ENCODE data around the gene PLPPR5.
"Not testable (repeated sequence)": the region's sequence is repeated elsewhere in the genome, so short reads cannot be mapped to it uniquely, and the experiment has no call there.

The PLPPR5 gene

DNA sequence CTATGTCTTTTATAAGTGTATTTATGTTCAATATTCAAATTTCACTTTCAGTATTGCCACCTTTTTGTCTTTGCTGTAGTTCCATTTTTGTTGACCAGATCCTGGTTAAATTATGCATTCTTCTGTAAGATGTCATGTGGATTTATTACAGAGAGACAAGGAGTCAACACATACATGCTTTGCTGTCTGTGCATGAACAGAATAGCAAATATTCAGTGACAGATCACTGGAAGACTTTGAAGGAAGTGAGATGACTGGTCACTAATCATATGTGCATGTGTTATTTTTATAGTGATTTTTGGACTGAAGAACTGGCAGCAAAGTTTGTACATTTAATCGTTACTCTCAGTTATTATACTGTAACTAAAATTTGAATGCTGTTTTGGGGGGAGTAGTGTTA lies 117.2 kb downstream of the PLPPR5 start:
- Histone ChIP-seq H3K4me3 (ENCODE audit: low read length) (no peak overlapping the region), H3K4me1 (ENCODE audit: insufficient read depth, low read length) (no peaks in the 10 kb centered on the region), H3K27me3 (ENCODE audit: insufficient read depth, low read length) (no peaks in the 10 kb centered on the region), H3K9me3 (ENCODE audit: insufficient read depth, low read depth, low read length) (0 out of 2 replicates have a peak, but pooled peaks cover 3% of the 10 kb centered on the region), H3K27ac (ENCODE audit: low read depth, low read length) (no peak overlapping the region), H3K36me3 (ENCODE audit: insufficient read depth, low read length) (no peaks in the 10 kb centered on the region), H3K9ac (ENCODE audit: low read depth, low read length) (no peak overlapping the region)
- WGBS: no CpG with 5 or more reads among the region's 1 CpG

DNA sequence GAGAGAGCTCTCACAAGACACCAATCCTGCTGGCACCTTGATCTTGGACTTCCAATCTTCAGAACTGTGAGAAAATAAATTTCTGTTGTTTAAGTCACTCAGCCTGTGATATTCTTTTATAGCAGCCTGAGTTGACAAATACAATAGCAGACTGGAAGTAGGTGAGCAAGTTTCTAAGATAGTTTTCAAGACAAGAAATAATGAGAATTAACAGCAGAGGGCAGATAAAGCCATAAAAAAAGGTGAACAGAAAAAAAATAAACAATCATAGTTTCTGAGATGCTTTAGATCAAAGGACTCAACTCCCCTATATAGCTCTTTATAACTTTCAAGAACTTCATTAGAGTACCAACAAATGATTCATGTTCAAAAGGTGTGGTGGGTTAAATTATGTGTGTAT lies 119.8 kb downstream of the PLPPR5 start:
- no peaks in the 10 kb centered on the region for H3K27me3 ChIP-seq (ENCODE audit: insufficient read depth, low read length)
- H3K9me3 ChIP-seq (ENCODE audit: insufficient read depth, low read depth, low read length): peaks cover 17% of the 10 kb centered on the region
- H3K4me1 ChIP-seq (ENCODE audit: insufficient read depth, low read length): no peaks in the 10 kb centered on the region
- H3K4me3 ChIP-seq (ENCODE audit: low read length): no peak overlapping the region
- no peak overlapping the region for H3K9ac ChIP-seq (ENCODE audit: low read depth, low read length)
- H3K36me3 ChIP-seq (ENCODE audit: insufficient read depth, low read length): no peaks in the 10 kb centered on the region
- H3K27ac ChIP-seq (ENCODE audit: low read depth, low read length): no peak overlapping the region

DNA sequence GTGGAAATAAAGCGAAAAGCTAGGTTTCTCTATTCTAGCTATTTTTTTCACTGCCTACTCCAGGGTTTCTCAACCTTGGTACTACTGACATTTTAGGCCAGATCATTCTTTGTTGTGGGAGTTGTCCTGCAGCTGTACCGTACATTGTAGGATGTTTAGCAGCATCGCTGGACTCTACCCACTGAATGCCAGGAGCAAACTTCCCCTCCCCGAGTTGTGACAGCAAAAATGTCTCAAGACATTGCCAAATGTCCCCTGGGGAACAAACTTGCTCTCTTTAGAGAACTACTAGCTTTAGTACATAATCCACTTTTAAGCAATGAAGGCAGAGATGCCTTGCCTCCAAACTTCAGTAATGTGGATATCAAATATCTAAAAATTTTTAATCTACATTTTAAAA lies 122.8 kb downstream of the PLPPR5 start:
- no peaks in the 10 kb centered on the region for H3K36me3 ChIP-seq (ENCODE audit: insufficient read depth, low read length)
- H3K9ac ChIP-seq (ENCODE audit: low read depth, low read length): no peak overlapping the region
- H3K4me1 ChIP-seq (ENCODE audit: insufficient read depth, low read length): no peaks in the 10 kb centered on the region
- no peaks in the 10 kb centered on the region for H3K27me3 ChIP-seq (ENCODE audit: insufficient read depth, low read length)
- H3K9me3 ChIP-seq (ENCODE audit: insufficient read depth, low read depth, low read length): peaks cover 17% of the 10 kb centered on the region
- no peak overlapping the region for H3K27ac ChIP-seq (ENCODE audit: low read depth, low read length)
- H3K4me3 ChIP-seq (ENCODE audit: low read length): no peak overlapping the region
- WGBS: 99% methylated on average over 4 of the region's 4 CpGs

DNA sequence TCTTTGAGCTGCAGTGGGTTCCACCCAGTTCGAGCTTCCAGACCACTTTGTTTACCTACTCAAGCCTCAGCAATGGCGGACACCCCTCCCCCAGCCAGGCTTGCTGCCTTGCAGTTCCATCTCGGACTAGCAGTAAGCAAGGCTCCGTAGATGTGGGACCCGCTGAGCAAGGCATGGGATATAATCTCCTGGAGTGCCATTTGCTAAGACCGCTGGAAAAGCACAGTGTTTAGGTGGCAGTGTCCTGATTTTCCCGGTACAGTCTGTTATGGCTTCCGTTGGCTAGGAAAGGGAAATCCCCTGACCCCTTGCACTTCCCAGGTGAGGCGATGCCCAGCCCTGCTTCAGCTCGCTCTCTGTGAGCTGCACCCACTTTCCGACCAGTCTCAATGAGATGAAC lies 123.4 kb downstream of the PLPPR5 start:
- not testable (repeated sequence) for H3K4me1 ChIP-seq (ENCODE audit: insufficient read depth, low read length); H3K4me3 ChIP-seq (ENCODE audit: low read length); H3K9ac ChIP-seq (ENCODE audit: low read depth, low read length); H3K36me3 ChIP-seq (ENCODE audit: insufficient read depth, low read length); H3K27me3 ChIP-seq (ENCODE audit: insufficient read depth, low read length); H3K27ac ChIP-seq (ENCODE audit: low read depth, low read length)
- peaks cover 17% of the 10 kb centered on the region for H3K9me3 ChIP-seq (ENCODE audit: insufficient read depth, low read depth, low read length)
- 96% methylated on average over 11 of the region's 11 CpGs for WGBS

DNA sequence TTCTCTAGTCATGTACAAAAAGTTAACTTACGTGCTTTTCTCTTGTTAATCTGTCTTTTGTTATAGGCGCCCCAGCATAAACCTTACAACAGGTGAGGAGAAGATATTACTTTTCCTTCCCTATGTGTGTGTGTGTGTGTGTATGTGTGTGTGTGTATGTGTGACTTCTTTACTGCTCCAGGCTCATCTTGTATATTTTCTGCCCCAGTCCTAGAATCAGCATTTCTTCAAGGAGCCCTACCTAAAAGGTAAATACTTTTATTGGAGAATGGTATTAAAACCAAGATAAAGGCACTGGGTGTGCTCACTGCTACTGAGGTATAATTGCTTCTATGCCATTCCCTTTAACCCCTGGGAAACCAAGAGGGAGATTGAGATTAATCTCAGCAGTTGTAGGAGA lies 129.8 kb downstream of the PLPPR5 start:
- Histone ChIP-seq H3K4me3 (ENCODE audit: low read length) (no peak overlapping the region), H3K36me3 (ENCODE audit: insufficient read depth, low read length) (no peaks in the 10 kb centered on the region), H3K9me3 (ENCODE audit: insufficient read depth, low read depth, low read length) (no peaks in the 10 kb centered on the region), H3K27ac (ENCODE audit: low read depth, low read length) (no peak overlapping the region), H3K27me3 (ENCODE audit: insufficient read depth, low read length) (no peaks in the 10 kb centered on the region), H3K9ac (ENCODE audit: low read depth, low read length) (no peak overlapping the region), H3K4me1 (ENCODE audit: insufficient read depth, low read length) (peaks cover 5% of the 10 kb centered on the region; the same call in 1 of the 2 replicates)
- WGBS: 100% methylated on average over 1 of the region's 2 CpGs

DNA sequence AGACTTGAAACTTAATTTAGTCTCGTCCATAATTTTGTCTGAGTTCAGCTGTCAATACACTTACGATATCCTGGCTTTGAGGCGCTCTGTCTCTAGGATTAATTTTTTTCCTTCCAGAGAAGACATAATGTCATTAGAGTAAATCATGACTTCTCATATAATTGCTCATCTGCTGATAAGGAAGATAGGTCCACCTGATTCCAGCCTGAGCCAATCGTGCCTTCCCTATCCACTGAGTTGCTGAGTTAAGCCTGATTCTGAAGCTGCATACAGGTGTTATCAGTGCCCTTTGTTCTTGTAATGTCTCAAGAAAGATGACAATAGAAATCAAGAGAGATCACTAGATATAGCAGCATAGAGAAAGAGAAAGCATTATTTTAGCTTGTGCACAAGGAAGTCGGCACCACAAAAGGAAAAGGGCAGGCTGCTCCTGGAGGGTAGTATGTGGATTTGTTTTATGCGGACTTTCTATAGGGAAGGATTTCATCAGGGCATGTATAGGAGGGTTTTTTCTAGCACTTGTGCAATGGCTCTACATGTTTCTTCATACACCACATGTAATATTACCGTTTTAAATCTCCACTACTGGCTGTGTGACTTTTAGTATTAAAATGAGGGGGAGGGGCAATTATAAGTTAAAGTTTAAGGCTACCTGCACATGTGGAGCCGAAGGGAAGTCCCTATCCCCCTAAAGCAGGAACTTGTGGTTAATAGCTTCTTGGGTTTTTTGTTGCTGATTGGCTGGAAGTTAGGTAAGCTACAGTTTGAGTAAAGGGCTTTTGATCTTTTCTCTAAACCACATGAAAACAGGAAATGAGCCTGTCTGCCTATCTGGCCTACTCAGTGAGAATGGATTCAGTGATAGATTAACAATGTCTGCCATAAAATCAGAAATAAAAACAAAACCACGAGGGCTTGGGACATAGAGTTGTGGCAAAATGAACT lies 133.4 kb downstream of the PLPPR5 start:
- Histone ChIP-seq H3K4me1 (ENCODE audit: insufficient read depth, low read length) (peaks cover 5% of the 10 kb centered on the region; the same call in 1 of the 2 replicates), H3K9ac (ENCODE audit: low read depth, low read length) (no peak overlapping the region), H3K36me3 (ENCODE audit: insufficient read depth, low read length) (no peaks in the 10 kb centered on the region), H3K4me3 (ENCODE audit: low read length) (no peak overlapping the region), H3K27me3 (ENCODE audit: insufficient read depth, low read length) (no peaks in the 10 kb centered on the region), H3K9me3 (ENCODE audit: insufficient read depth, low read depth, low read length) (peaks cover 11% of the 10 kb centered on the region), H3K27ac (ENCODE audit: low read depth, low read length) (no peak overlapping the region)
- WGBS: 86% methylated on average over 8 of the region's 9 CpGs

DNA sequence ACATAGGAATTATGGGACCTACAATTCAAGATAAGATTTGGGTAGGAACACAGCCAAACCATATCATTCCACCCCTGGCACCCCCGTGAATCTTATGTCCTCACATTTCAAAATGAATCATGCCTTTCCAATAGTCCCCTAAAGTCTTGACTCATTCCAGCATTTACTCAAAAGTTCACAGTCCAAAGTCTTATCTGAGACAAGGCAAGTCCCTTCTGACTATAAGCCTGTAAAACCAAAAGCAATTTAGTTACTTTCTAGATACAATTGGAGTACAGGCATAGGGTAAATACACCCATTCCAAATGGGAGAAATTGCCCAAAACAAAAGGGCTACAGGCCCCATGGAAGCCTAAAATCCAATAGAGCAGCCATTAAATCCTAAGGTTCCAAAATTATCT lies 138.9 kb downstream of the PLPPR5 start:
- Histone ChIP-seq H3K27ac (ENCODE audit: low read depth, low read length) (no peak overlapping the region), H3K27me3 (ENCODE audit: insufficient read depth, low read length) (no peaks in the 10 kb centered on the region), H3K4me1 (ENCODE audit: insufficient read depth, low read length) (no peaks in the 10 kb centered on the region), H3K9me3 (ENCODE audit: insufficient read depth, low read depth, low read length) (peaks cover 11% of the 10 kb centered on the region), H3K9ac (ENCODE audit: low read depth, low read length) (no peak overlapping the region), H3K4me3 (ENCODE audit: low read length) (no peak overlapping the region), H3K36me3 (ENCODE audit: insufficient read depth, low read length) (no peaks in the 10 kb centered on the region)
- WGBS: 91% methylated on average over 1 of the region's 1 CpG

DNA sequence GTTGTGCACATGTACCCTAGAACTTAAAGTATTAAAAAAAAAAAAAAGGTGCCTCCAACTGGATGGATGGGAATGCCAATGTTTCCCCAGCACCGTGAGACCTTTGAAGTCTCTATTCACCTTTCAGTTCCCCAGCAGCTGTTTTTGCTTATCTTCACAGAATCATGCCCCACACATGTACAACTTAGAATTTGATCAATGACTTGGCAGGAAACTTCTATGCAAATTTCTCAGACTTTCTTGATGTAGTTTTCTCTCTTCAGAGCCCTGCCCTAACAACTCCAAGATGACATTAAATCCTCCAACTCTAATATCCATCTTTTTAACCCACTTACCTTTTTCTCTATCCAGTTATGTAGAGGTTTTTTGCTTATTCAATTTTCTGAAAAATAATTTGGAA lies 144.3 kb downstream of the PLPPR5 start:
- no peaks in the 10 kb centered on the region for H3K9me3 ChIP-seq (ENCODE audit: insufficient read depth, low read depth, low read length)
- WGBS: 94% methylated on average over 1 of the region's 1 CpG
- no peak overlapping the region for H3K27ac ChIP-seq (ENCODE audit: low read depth, low read length)
- H3K27me3 ChIP-seq (ENCODE audit: insufficient read depth, low read length): no peaks in the 10 kb centered on the region
- H3K36me3 ChIP-seq (ENCODE audit: insufficient read depth, low read length): no peaks in the 10 kb centered on the region
- H3K4me1 ChIP-seq (ENCODE audit: insufficient read depth, low read length): no peaks in the 10 kb centered on the region
- no peak overlapping the region for H3K4me3 ChIP-seq (ENCODE audit: low read length)
- no peak overlapping the region for H3K9ac ChIP-seq (ENCODE audit: low read depth, low read length)

DNA sequence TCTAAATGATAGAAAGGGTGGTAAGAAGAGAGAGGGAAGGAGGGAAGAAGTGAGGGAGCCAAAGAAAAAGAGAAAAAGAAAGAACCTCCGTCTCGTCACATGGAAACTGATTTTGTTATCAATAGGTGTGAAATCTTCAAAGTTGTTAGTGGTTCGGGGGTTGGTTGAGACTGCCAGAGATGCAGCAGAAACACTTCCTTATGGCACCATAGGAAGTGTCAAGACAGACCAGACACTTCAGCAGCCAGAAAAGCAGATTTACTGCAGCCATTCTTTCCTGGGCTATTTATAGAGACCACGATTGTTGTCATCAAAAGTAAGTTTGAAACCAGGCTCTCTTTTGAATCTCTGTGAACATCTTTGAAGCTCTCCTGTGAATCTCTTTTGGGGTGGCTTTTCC lies 150.5 kb downstream of the PLPPR5 start:
- Histone ChIP-seq H3K9ac (ENCODE audit: low read depth, low read length) (no peak overlapping the region), H3K4me1 (ENCODE audit: insufficient read depth, low read length) (peaks cover 6% of the 10 kb centered on the region), H3K9me3 (ENCODE audit: insufficient read depth, low read depth, low read length) (no peaks in the 10 kb centered on the region), H3K27me3 (ENCODE audit: insufficient read depth, low read length) (no peaks in the 10 kb centered on the region), H3K36me3 (ENCODE audit: insufficient read depth, low read length) (no peaks in the 10 kb centered on the region), H3K27ac (ENCODE audit: low read depth, low read length) (no peak overlapping the region), H3K4me3 (ENCODE audit: low read length) (no peak overlapping the region)
- 85% methylated on average over 4 of the region's 4 CpGs for WGBS

DNA sequence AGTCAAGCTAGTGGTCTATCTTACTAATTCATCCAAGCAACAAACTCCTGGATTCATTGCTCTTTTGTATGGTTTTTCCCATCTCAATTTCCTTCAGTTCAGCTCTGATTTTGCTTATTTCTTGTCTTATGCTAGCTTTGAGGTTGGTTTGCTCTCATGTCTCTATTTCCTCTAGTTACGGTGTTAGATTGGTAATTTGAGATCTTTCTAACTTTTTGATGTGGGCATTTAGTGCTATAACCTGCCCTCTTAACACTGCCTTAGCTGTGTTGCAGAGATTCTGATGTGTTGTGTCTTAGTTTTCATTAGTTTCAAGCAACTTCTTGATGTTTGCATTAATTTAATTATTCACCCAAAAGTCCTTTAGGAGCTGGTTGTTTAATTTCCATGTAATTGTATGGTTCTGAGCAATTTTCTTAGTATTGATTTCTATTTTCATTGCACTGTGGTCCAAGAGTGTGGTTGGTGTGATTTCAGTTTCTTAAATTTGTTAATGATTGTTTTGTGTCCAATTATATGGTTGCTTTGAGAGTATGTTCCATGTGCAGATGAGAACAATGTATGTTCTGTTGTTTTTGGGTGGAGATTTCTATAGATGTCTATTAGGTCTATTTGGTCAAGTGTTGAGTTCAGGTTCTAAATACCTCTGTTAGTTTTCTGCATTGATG lies 154.6 kb downstream of the PLPPR5 start:
- no peak overlapping the region for H3K27ac ChIP-seq (ENCODE audit: low read depth, low read length)
- no peaks in the 10 kb centered on the region for H3K27me3 ChIP-seq (ENCODE audit: insufficient read depth, low read length)
- peaks cover 6% of the 10 kb centered on the region for H3K4me1 ChIP-seq (ENCODE audit: insufficient read depth, low read length)
- WGBS: 0% methylated on average over 1 of the region's 1 CpG
- H3K9ac ChIP-seq (ENCODE audit: low read depth, low read length): no peak overlapping the region
- H3K9me3 ChIP-seq (ENCODE audit: insufficient read depth, low read depth, low read length): no peaks in the 10 kb centered on the region
- no peaks in the 10 kb centered on the region for H3K36me3 ChIP-seq (ENCODE audit: insufficient read depth, low read length)
- no peak overlapping the region for H3K4me3 ChIP-seq (ENCODE audit: low read length)

DNA sequence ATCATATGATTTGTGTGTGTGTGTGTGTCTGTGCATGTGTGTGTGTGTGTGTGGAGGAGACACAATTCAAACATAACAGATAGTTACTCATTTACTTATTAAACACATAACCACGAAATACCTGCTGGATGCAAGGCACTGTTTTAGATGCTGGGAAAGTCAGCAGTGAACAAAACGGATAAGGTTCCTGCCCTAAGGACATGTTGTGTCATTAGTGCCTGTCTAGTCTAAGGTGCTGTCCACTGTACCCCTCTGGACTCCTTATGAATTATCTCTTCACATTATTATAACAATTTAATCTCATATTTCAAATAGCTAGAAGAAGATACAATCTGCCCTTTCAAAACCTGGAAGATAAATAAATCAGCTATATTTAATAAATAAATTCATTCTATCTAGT lies 162.4 kb downstream of the PLPPR5 start:
- WGBS: 93% methylated on average over 2 of the region's 2 CpGs
- H3K27me3 ChIP-seq (ENCODE audit: insufficient read depth, low read length): no peaks in the 10 kb centered on the region

More for the DNA sequence above, 162.4 kb downstream of the PLPPR5 start:
- Histone ChIP-seq H3K4me1 (ENCODE audit: insufficient read depth, low read length) (no peaks in the 10 kb centered on the region), H3K27ac (ENCODE audit: low read depth, low read length) (no peak overlapping the region), H3K4me3 (ENCODE audit: low read length) (no peak overlapping the region), H3K36me3 (ENCODE audit: insufficient read depth, low read length) (no peaks in the 10 kb centered on the region), H3K9me3 (ENCODE audit: insufficient read depth, low read depth, low read length) (no peaks in the 10 kb centered on the region), H3K9ac (ENCODE audit: low read depth, low read length) (no peak overlapping the region)
